ENCODE data around the gene ALOX5AP.
A peak's percentile ranks its signal among the peaks of the same experiment; 100 is the strongest.

Gene ALOX5AP

DNA sequence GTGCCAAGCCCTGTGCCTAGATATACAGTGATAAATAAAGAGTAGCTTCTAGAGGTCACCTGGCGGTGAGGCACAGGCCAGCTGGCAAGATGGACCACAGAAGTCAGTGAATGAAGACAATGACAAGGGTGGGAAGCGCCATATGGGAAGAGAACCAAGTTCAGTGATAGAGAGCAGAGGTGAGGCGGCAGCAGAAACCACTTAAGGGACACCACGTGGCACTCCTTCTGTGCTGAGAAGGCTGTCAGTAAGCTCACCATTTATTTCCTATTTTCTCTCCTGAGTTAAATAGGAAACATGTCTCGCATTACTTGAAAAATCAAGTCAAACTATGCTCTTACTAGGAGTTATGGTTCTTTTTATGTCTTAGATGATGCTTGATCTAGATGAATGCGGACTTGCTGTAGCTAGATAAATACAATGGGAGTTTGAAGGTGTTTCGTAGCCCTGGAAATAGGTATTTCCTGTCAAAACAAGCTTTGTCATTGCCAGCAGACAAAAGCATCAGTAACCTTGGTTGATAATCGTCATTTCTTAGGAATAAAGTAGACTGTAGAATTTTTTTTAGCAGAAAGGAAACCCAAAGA lies 17.8 kb downstream of the ALOX5AP start:
- H3K4me3 ChIP-seq (ENCODE audit: low read depth, low read length), result no peak overlapping the region
- no peak for DNase-seq (ENCODE audit: low read depth)
- TF ChIP-seq, protein P1, sequence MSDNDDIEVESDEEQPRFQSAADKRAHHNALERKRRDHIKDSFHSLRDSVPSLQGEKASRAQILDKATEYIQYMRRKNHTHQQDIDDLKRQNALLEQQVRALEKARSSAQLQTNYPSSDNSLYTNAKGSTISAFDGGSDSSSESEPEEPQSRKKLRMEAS (IDR thresholded peaks at IDR 0.05; ENCODE audit: low read depth, low read length), result 0 out of 2 replicates have a peak, but pooled peaks have one; percentile 5
- TF ChIP-seq, protein P2, sequence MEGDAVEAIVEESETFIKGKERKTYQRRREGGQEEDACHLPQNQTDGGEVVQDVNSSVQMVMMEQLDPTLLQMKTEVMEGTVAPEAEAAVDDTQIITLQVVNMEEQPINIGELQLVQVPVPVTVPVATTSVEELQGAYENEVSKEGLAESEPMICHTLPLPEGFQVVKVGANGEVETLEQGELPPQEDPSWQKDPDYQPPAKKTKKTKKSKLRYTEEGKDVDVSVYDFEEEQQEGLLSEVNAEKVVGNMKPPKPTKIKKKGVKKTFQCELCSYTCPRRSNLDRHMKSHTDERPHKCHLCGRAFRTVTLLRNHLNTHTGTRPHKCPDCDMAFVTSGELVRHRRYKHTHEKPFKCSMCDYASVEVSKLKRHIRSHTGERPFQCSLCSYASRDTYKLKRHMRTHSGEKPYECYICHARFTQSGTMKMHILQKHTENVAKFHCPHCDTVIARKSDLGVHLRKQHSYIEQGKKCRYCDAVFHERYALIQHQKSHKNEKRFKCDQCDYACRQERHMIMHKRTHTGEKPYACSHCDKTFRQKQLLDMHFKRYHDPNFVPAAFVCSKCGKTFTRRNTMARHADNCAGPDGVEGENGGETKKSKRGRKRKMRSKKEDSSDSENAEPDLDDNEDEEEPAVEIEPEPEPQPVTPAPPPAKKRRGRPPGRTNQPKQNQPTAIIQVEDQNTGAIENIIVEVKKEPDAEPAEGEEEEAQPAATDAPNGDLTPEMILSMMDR (IDR thresholded peaks at IDR 0.05; ENCODE audit: low read depth, low read length), result no peak

DNA sequence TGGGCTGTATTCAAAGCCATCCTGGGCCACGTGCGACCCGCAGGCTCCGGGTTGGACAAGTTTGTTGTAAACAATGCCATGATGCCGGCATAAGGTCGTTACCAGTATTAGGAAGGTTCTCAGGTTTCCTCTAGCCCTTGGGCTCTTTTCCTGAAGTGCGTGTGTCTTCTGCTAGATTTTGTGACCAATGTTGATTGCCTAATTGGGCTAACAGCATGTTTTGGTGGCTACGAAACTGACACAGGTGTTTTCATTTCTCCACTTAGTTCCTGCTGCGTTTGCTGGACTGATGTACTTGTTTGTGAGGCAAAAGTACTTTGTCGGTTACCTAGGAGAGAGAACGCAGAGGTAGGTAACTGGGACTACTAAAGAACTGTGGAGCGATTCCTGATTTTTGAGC lies 20.3 kb downstream of the ALOX5AP start:
- TF ChIP-seq POLR2A (IDR thresholded peaks at IDR 0.05; ENCODE audit: extremely low read depth, insufficient read length), result no peak
- TF ChIP-seq MYC (IDR thresholded peaks at IDR 0.05; ENCODE audit: low read depth, low read length), result no peak
- TF ChIP-seq, protein P1 (IDR thresholded peaks at IDR 0.05; ENCODE audit: low read depth, low read length), result no peak
- TF ChIP-seq, protein P2 (IDR thresholded peaks at IDR 0.05; ENCODE audit: low read depth, low read length), result no peak
- DNase-seq (ENCODE audit: low read depth), result no peak
- no peak overlapping the region for H3K4me3 ChIP-seq (ENCODE audit: low read depth, low read length)

DNA sequence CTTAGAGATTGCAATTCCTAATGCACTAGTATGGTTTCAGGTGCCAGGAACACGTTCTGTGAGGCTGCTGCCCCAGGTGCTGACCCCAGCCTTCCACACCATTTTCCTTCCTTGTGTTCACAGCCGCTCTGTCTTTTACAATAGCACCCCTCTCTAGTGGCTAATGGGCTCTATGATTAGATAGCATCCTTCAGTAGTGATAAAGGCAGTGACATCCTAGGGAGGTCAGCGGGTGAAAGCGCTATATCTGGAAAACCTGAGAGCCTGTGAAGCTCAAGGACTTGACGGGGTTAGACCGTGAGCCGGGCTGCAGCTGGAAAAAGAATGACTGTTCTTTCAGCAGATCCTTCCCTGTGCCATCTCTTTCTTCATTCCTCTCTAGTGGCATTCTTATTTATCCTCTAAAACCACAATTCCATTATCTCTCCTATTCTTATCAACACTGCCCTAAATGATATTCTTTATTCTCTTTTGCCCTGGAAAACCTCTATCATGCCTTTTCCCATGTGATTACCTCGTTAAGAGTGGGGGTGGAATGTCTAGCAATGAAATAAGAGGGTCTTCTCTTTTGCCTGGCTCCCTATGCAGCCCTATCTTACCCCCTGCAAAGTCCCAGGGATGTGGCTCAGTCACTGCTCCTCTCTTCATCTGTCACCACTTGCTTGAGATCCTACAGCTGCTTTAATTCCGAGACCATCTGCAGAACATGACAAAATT lies 21.8 kb downstream of the ALOX5AP start:
- DNase-seq (ENCODE audit: low read depth), result no peak

DNA sequence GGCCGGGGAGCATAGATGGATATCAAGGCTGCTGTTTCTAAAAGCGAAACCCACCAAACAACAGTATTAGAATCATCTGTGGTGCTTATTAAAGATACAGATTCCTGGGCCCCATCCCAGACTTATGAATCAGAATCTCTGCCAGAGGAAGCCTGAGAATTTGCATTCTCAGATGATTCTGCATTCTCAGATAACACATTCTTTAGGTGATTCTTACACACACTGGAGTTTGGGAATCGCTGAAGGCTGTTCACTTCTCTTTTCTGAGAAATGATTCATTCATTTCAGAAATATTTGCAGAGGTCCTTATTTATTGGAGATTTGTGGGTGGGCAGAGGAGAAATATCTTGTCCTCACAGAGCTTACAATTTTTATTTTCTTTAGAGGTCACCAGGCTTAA lies 24.4 kb downstream of the ALOX5AP start:
- H3K4me3 ChIP-seq (ENCODE audit: low read depth, low read length), result no peak overlapping the region
- no peak for DNase-seq (ENCODE audit: low read depth)
- TF ChIP-seq, protein P2 (IDR thresholded peaks at IDR 0.05; ENCODE audit: low read depth, low read length), result no peak
- TF ChIP-seq POLR2A (IDR thresholded peaks at IDR 0.05; ENCODE audit: extremely low read depth, insufficient read length) (no peak), MYC (IDR thresholded peaks at IDR 0.05; ENCODE audit: low read depth, low read length) (no peak)
- TF ChIP-seq, protein P1 (IDR thresholded peaks at IDR 0.05; ENCODE audit: low read depth, low read length), result no peak

More for the DNA sequence above, 21.8 kb downstream of the ALOX5AP start:
- H3K4me3 ChIP-seq (ENCODE audit: low read depth, low read length), result no peak overlapping the region
- TF ChIP-seq POLR2A (IDR thresholded peaks at IDR 0.05; ENCODE audit: extremely low read depth, insufficient read length) (no peak), MYC (IDR thresholded peaks at IDR 0.05; ENCODE audit: low read depth, low read length) (no peak)
- TF ChIP-seq, protein P2 (IDR thresholded peaks at IDR 0.05; ENCODE audit: low read depth, low read length), result no peak
- TF ChIP-seq, protein P1 (IDR thresholded peaks at IDR 0.05; ENCODE audit: low read depth, low read length), result no peak

DNA sequence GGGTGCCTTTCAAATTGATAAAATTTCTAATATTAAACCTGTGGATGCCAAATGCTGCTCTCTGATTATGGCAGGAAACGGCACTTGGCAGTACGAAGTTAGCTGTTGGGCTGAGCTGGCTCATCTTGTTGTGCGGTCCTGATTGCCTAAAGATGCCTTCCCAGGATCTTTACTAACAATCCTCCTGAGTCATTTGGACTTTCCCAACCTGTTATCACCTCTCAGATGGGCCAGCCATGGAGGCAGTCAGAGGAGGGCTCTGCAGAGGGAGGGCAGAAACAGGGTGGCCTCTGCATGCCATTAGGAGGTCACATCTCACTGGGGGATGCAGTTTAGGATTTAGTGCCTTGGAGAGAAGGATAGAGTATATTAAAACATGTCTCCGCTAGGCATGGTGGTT lies 27.3 kb downstream of the ALOX5AP start:
- no peak for DNase-seq (ENCODE audit: low read depth)
- no peak overlapping the region for H3K4me3 ChIP-seq (ENCODE audit: low read depth, low read length)
- TF ChIP-seq, protein P1 (IDR thresholded peaks at IDR 0.05; ENCODE audit: low read depth, low read length), result no peak
- TF ChIP-seq, protein P2 (IDR thresholded peaks at IDR 0.05; ENCODE audit: low read depth, low read length), result no peak
- no peak for TF ChIP-seq MYC (IDR thresholded peaks at IDR 0.05; ENCODE audit: low read depth, low read length)
- no peak for TF ChIP-seq POLR2A (IDR thresholded peaks at IDR 0.05; ENCODE audit: extremely low read depth, insufficient read length)

Measured in NB4 (cell line).